WTC11 (cell line): Measurements from ENCODE around the gene CARD19.

Experiments used
- CREB1 ChIP-seq: sonication (generic); formaldehyde crosslinking; IDR thresholded peaks from 2 replicates; pipeline ENCODE4 v1.8.0; 2023; ENCODE audit warnings: mild to moderate bottlenecking, missing genetic modification reagents
- CTCF ChIP-seq: fragments of 200-600 bp; IDR thresholded peaks from 2 replicates; pipeline ENCODE4 v1.8.0; 2022; ENCODE audit warnings: antibody characterized with exemption
- IRF1 ChIP-seq: sonication (generic); formaldehyde crosslinking; IDR thresholded peaks from 2 replicates; pipeline ENCODE4 v1.8.0; 2023; ENCODE audit warnings: missing genetic modification reagents
- STAT6 ChIP-seq: sonication (generic); formaldehyde crosslinking; conservative IDR thresholded peaks from 2 replicates; pipeline ENCODE4 v1.8.1; 2023; ENCODE audit warnings: mild to moderate bottlenecking, low read depth, missing genetic modification reagents, moderate library complexity
- ZNF138 ChIP-seq: sonication (generic); formaldehyde crosslinking; conservative IDR thresholded peaks from 2 replicates; pipeline ENCODE4 v1.8.1; 2022; ENCODE audit warnings: mild to moderate bottlenecking, moderate library complexity, missing genetic modification reagents

- TF ChIP-seq CTCF (no peak), IRF1 (CRISPR knock-in tag) (no peak), CREB1 (CRISPR knock-in tag) (no peak), ZNF138 (CRISPR knock-in tag) (no peak), STAT6 (CRISPR knock-in tag) (no peak)
Measured at GRCh38 chr9:93088656-93089015, 7.4 kb upstream of the CARD19 start.
